NT2/D1 (cell line): ENCODE data around the gene CNDP1.
A peak's percentile ranks its signal among the peaks of the same experiment; 100 is the strongest.

Source experiments
- DNase-seq: peaks from one replicate; pipeline ENCODE4 v3.0.0-alpha.2; 2011; ENCODE audit warnings: low read depth, low spot score
- H3K27me3 ChIP-seq: 2 replicates; pipeline ENCODE4 v1.6.0; 2011; ENCODE audit warnings: mild to moderate bottlenecking; ENCODE audit not compliant: insufficient read length, insufficient read depth
- H3K36me3 ChIP-seq: 2 replicates; pipeline ENCODE4 v1.6.1; 2011; ENCODE audit warnings: mild to moderate bottlenecking, low read length, mixed read lengths; ENCODE audit not compliant: insufficient read depth, insufficient read length
- H3K4me1 ChIP-seq: 2 replicates; pipeline ENCODE4 v1.5.1; 2011; ENCODE audit not compliant: insufficient read depth, insufficient read length
- H3K4me3 ChIP-seq: 2 replicates; pipeline ENCODE4 v1.5.1; 2011; ENCODE audit warnings: low read depth; ENCODE audit not compliant: insufficient read length
- H3K9ac ChIP-seq: 2 replicates; pipeline ENCODE4 v1.6.0; 2011; ENCODE audit warnings: low read depth; ENCODE audit not compliant: insufficient read length
- H3K9me3 ChIP-seq: 2 replicates; pipeline ENCODE4 v1.5.1; 2011; ENCODE audit warnings: mild to moderate bottlenecking, low read length; ENCODE audit not compliant: insufficient read depth
- SUZ12 ChIP-seq: IDR thresholded peaks from 2 replicates; pipeline ENCODE4 v1.6.1; 2011; ENCODE audit not compliant: insufficient read length, insufficient read depth; ENCODE audit errors: extremely low read depth
- YY1 ChIP-seq: IDR thresholded peaks from 2 replicates; pipeline ENCODE4 v1.6.1; 2011; ENCODE audit not compliant: insufficient read length, insufficient read depth
- ZNF274 ChIP-seq: IDR thresholded peaks from 2 replicates; pipeline ENCODE4 v1.6.1; 2011; ENCODE audit warnings: mild to moderate bottlenecking, low read depth, low read length

Gene CNDP1

GRCh38 chr18:74597034-74597661 lies 62.8 kb downstream of the CNDP1 start:
- Histone ChIP-seq H3K9me3 (no peaks in the 10 kb centered on the region), H3K27me3 (no peaks in the 10 kb centered on the region), H3K9ac (peak overlapping the region; percentile 76), H3K4me1 (no peaks in the 10 kb centered on the region), H3K36me3 (peaks cover 15% of the 10 kb centered on the region), H3K4me3 (peak overlapping the region; percentile 70)
- TF ChIP-seq ZNF274, result no peak
- TF ChIP-seq SUZ12, result no peak
- TF ChIP-seq YY1, result no peak
- DNase-seq, result peak; percentile 3

GRCh38 chr18:74597662-74598349 lies 63.5 kb downstream of the CNDP1 start, which contains the start of gene ZNF407:
Gene ZNF407, plus strand, starts transcription at chr18:74597870. Its CDS starts 33,150 bp downstream, at chr18:74631020.
- Histone ChIP-seq H3K9ac (peak within 1 kb of the TSS; percentile 82), H3K27me3 (no peaks in the 10 kb centered on the region), H3K4me1 (no peaks in the 10 kb centered on the region), H3K9me3 (no peaks in the 10 kb centered on the region), H3K4me3 (peak within 1 kb of the TSS; percentile 76), H3K36me3 (peaks cover 15% of the 10 kb centered on the region)
- peak; percentile 82 for DNase-seq
- TF ChIP-seq ZNF274 (no peak), SUZ12 (no peak), YY1 (no peak)

- no peaks in the 10 kb centered on the region for H3K9me3 ChIP-seq
- H3K27me3 ChIP-seq, result no peaks in the 10 kb centered on the region
- H3K9ac ChIP-seq, result peak overlapping the region; percentile 82
- peaks cover 15% of the 10 kb centered on the region for H3K36me3 ChIP-seq
- H3K4me1 ChIP-seq, result no peaks in the 10 kb centered on the region
- TF ChIP-seq YY1 (no peak), ZNF274 (no peak), SUZ12 (no peak)
- peak overlapping the region; percentile 76 for H3K4me3 ChIP-seq
- DNase-seq, result peak; percentile 9
Observed at GRCh38 chr18:74598350-74599001, 64.2 kb downstream of the CNDP1 start.

- no peak overlapping the region for H3K9ac ChIP-seq
- no peaks in the 10 kb centered on the region for H3K4me1 ChIP-seq
Observed at GRCh38 chr18:74604361-74604760, 70.1 kb downstream of the CNDP1 start.

GRCh38 chr18:74604774-74605173 lies 70.5 kb downstream of the CNDP1 start:
- DNase-seq, result no peak
- no peak for TF ChIP-seq SUZ12
- no peak for TF ChIP-seq YY1
- TF ChIP-seq ZNF274, result no peak

More at GRCh38 chr18:74604361-74604760, 70.1 kb downstream of the CNDP1 start:
- no peaks in the 10 kb centered on the region for H3K9me3 ChIP-seq
- H3K27me3 ChIP-seq, result no peaks in the 10 kb centered on the region
- no peaks in the 10 kb centered on the region for H3K36me3 ChIP-seq
- TF ChIP-seq ZNF274 (no peak), SUZ12 (no peak), YY1 (no peak)
- no peak for DNase-seq
- H3K4me3 ChIP-seq, result no peak overlapping the region

GRCh38 chr18:74608681-74609080 lies 74.4 kb downstream of the CNDP1 start:
- Histone ChIP-seq H3K4me1 (no peaks in the 10 kb centered on the region), H3K27me3 (no peaks in the 10 kb centered on the region), H3K4me3 (no peak overlapping the region), H3K36me3 (no peaks in the 10 kb centered on the region), H3K9ac (no peak overlapping the region), H3K9me3 (no peaks in the 10 kb centered on the region)
- DNase-seq, result no peak
- TF ChIP-seq SUZ12 (no peak), YY1 (no peak), ZNF274 (no peak)

More at GRCh38 chr18:74604774-74605173, 70.5 kb downstream of the CNDP1 start:
- H3K4me3 ChIP-seq, result no peak overlapping the region
- H3K36me3 ChIP-seq, result no peaks in the 10 kb centered on the region
- no peaks in the 10 kb centered on the region for H3K27me3 ChIP-seq
- H3K9me3 ChIP-seq, result no peaks in the 10 kb centered on the region
- no peaks in the 10 kb centered on the region for H3K4me1 ChIP-seq
- H3K9ac ChIP-seq, result no peak overlapping the region

GRCh38 chr18:74609535-74609934 lies 75.2 kb downstream of the CNDP1 start:
- H3K4me1 ChIP-seq, result no peaks in the 10 kb centered on the region
- no peak for DNase-seq
- no peak overlapping the region for H3K4me3 ChIP-seq
- no peak overlapping the region for H3K9ac ChIP-seq
- no peaks in the 10 kb centered on the region for H3K36me3 ChIP-seq
- H3K9me3 ChIP-seq, result no peaks in the 10 kb centered on the region
- TF ChIP-seq SUZ12 (no peak), YY1 (no peak), ZNF274 (no peak)
- no peaks in the 10 kb centered on the region for H3K27me3 ChIP-seq
